HCT116 (cell line): Measurements from ENCODE around the gene ADGRE1. TPM values are rescaled to one million over a fixed set of nuclear protein-coding genes. Genes with fewer than 3 reads are reported as not detected.

Experiments
- ATAC-seq: fragments of 200-7000 bp; cut with Tn5 transposase; 2 replicates; pipeline ENCODE4 v1.9.1; 2020; ENCODE audit warnings: mild to moderate bottlenecking, moderate library complexity
- BruUV-seq: library from RNA; stranded (reverse); fragments of 400-500 nt; replicated peaks from 2 replicates; lab custom pipeline; 2021; lab: Mats Ljungman, UMichigan
- CTCF ChIA-PET: fragments of 300-600 bp; sonication (Branson Sonifier 250); formaldehyde crosslinking; loops from one replicate; lab custom pipeline; 2021; ENCODE audit warnings: antibody characterized with exemption; lab: Charles Lee
- POLR2A ChIA-PET: fragments of 300-600, 350-600 bp; sonication (Branson Sonifier 250); formaldehyde crosslinking; loops from one replicate; lab custom pipeline; 2021; ENCODE audit warnings: antibody characterized with exemption; lab: Charles Lee
- RAD21 ChIA-PET, 2 experiments: fragments of 300-600 bp; sonication (Branson Sonifier 250); formaldehyde crosslinking; loops; one replicate each; lab custom pipeline; 2023; ENCODE audit warnings: low total read pairs in 2 of 2; ENCODE audit not compliant: uncharacterized antibody in 2 of 2, unreplicated experiment in 2 of 2, low non-redundant PET in 1 of 2; lab: Charles Lee
- DNase-seq: peaks from one replicate; pipeline ENCODE4 v3.0.0-alpha.2; 2010; ENCODE audit warnings: low read depth, low spot score
- H2AFZ ChIP-seq: fragments of 200-600 bp; shearing (Covaris generic), sonication (generic); 2 replicates; pipeline ENCODE4 v1.6.1; 2017; ENCODE audit warnings: low read depth, mixed run types, mixed read lengths, antibody characterized with exemption, low read length; ENCODE audit not compliant: poor library complexity, severe bottlenecking
- H3K27ac ChIP-seq: 2 replicates; pipeline ENCODE4 v1.5.1; 2012; ENCODE audit warnings: low read depth, low read length
- H3K27me3 ChIP-seq: fragments of 200-600 bp; sonication (generic); 2 replicates; pipeline ENCODE4 v1.6.1; 2016; ENCODE audit warnings: mixed run types, low read length, mixed read lengths; ENCODE audit not compliant: insufficient read depth
- H3K36me3 ChIP-seq, 2 experiments: fragments of 200-500 bp in 1 of 2; fragments of 200-600 bp in 1 of 2; sonication (Bioruptor generic) in 1 of 2; sonication (generic) in 1 of 2; 2 replicates each; pipeline versions ENCODE4 v1.5.1 to v1.6.1; 2014 to 2016; ENCODE audit warnings: low read length in 2 of 2, inconsistent platforms in 1 of 2, mixed read lengths in 1 of 2, mixed run types in 1 of 2; ENCODE audit not compliant: insufficient read depth in 2 of 2, control insufficient read depth in 1 of 2
- H3K4me1 ChIP-seq, 2 experiments: fragments of 200-600 bp in 1 of 2; sonication (generic) in 1 of 2; 2 replicates each; pipeline versions ENCODE4 v1.5.1 to v1.6.1; 2012 to 2017; ENCODE audit warnings: low read length in 2 of 2, inconsistent platforms in 1 of 2, mild to moderate bottlenecking in 1 of 2, mixed read lengths in 1 of 2, mixed run types in 1 of 2, moderate library complexity in 1 of 2; ENCODE audit not compliant: insufficient read depth in 2 of 2, control insufficient read depth in 1 of 2
- H3K4me2 ChIP-seq: fragments of 200-600 bp; sonication (generic); 2 replicates; pipeline ENCODE4 v1.6.1; 2017; ENCODE audit warnings: mixed run types, low read length, mixed read lengths
- H3K4me3 ChIP-seq, 2 experiments: fragments of 200-600 bp in 1 of 2; sonication (generic) in 1 of 2; replicated peaks in 1 of 2; 2 replicates each; pipeline ENCODE4 v1.5.1; 2011 to 2016; ENCODE audit warnings: low read length in 2 of 2, control low read depth in 1 of 2, low read depth in 1 of 2, mild to moderate bottlenecking in 1 of 2, mixed read lengths in 1 of 2, mixed run types in 1 of 2
- H3K79me2 ChIP-seq: fragments of 200-600 bp; sonication (generic); 2 replicates; pipeline ENCODE4 v1.6.1; 2017; ENCODE audit warnings: mild to moderate bottlenecking, mixed run types, low read length, moderate library complexity, mixed read lengths; ENCODE audit not compliant: insufficient read depth
- H3K9ac ChIP-seq: fragments of 200-600 bp; sonication (generic); 2 replicates; pipeline ENCODE4 v1.6.1; 2016; ENCODE audit warnings: low read length, mixed read lengths
- H3K9me2 ChIP-seq: fragments of 200-600 bp; sonication (generic), shearing (Covaris generic); 2 replicates; pipeline ENCODE4 v1.6.1; 2017; ENCODE audit warnings: mixed run types, mild to moderate bottlenecking, moderate library complexity; ENCODE audit not compliant: insufficient read depth
- H3K9me3 ChIP-seq, 2 experiments: fragments of 200-500 bp in 1 of 2; fragments of 200-600 bp in 1 of 2; sonication (Bioruptor generic) in 1 of 2; sonication (generic) in 1 of 2; 2 replicates each; pipeline ENCODE4 v1.6.1; 2014 to 2017; ENCODE audit warnings: low read length in 2 of 2, mixed read lengths in 2 of 2, inconsistent platforms in 1 of 2, low read depth in 1 of 2, mild to moderate bottlenecking in 1 of 2, mixed run types in 1 of 2, moderate library complexity in 1 of 2; ENCODE audit not compliant: control insufficient read depth in 1 of 2, insufficient read depth in 1 of 2
- H4K20me1 ChIP-seq: fragments of 200-600 bp; sonication (generic), shearing (Covaris generic); 2 replicates; pipeline ENCODE4 v1.6.1; 2017; ENCODE audit warnings: mixed run types, mild to moderate bottlenecking, moderate library complexity; ENCODE audit not compliant: insufficient read depth
- EZH2 ChIP-seq: fragments of 200-600 bp; sonication (generic); IDR thresholded peaks from 2 replicates; pipeline ENCODE4 v1.6.1; 2017; ENCODE audit warnings: antibody characterized with exemption, mixed run types
- FOSL1 ChIP-seq: IDR thresholded peaks from 2 replicates; pipeline ENCODE4 v1.6.1; 2012; ENCODE audit warnings: low read depth
- JUND ChIP-seq: IDR thresholded peaks from 2 replicates; pipeline ENCODE4 v1.6.1; 2012
- RAD21 ChIP-seq: IDR thresholded peaks from 2 replicates; pipeline ENCODE4 v1.6.1; 2012; ENCODE audit warnings: low read depth, mild to moderate bottlenecking
- SP1 ChIP-seq: IDR thresholded peaks from 2 replicates; pipeline ENCODE4 v1.6.1; 2012; ENCODE audit warnings: low read depth
- TCF7L2 ChIP-seq: IDR thresholded peaks from 2 replicates; pipeline ENCODE4 v1.7.0; 2011; ENCODE audit warnings: borderline replicate concordance, inconsistent platforms; ENCODE audit not compliant: insufficient read depth, insufficient read length; ENCODE audit errors: extremely low read depth
- YY1 ChIP-seq: IDR thresholded peaks from 2 replicates; pipeline ENCODE4 v1.6.1; 2011; ENCODE audit warnings: low read length, low read depth, moderate library complexity, mild to moderate bottlenecking; ENCODE audit not compliant: insufficient replicate concordance; ENCODE audit errors: extremely low read depth
- ZFX ChIP-seq: fragments of 450-650 bp; IDR thresholded peaks from 2 replicates; pipeline ENCODE4 v1.6.1; 2017
- intact Hi-C: fragments of 100-400 bp; cut with micrococcal nuclease; formaldehyde crosslinking; loops from 2 replicates; pipeline ENCODE4 v1.10.0; 2022
- total RNA-seq: library from RNA; stranded (reverse); gene quantifications from one replicate; pipeline ENCODE4 v1.2.1, GENCODE V29; 2021; ENCODE audit not compliant: unreplicated experiment
- TF ChIP-seq, protein P1 (sequence below): IDR thresholded peaks from 2 replicates; pipeline ENCODE4 v1.6.1; 2012
- TF ChIP-seq, protein P2 (sequence below): IDR thresholded peaks from 2 replicates; pipeline ENCODE4 v1.6.1; 2012; ENCODE audit warnings: low read depth

Gene ADGRE1
- total RNA-seq, 1 experiment from 2014 or later = not detected

DNA sequence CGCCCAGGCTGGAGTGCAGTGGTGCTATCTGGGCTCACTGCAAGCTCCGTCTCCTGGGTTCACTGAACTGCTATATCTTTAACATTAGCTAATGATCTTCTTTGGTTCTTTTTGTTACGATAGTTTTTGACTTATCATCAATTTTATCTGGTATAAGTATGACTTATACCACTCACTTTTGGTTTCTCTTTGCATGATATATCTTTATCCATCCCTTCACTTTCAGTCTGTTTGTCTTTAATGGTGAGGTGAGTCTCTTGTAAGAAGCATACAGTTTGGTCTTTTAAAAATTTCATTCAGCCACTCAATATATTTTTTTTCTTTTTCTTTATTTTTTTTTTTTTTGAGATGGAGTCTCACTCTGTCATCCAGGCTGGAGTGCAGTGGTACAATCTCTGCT lies 58.4 kb downstream of the ADGRE1 start (continued):
- TF ChIP-seq, protein P1, sequence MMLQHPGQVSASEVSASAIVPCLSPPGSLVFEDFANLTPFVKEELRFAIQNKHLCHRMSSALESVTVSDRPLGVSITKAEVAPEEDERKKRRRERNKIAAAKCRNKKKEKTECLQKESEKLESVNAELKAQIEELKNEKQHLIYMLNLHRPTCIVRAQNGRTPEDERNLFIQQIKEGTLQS = no peak
- TF ChIP-seq YY1 = no peak
- no peak for TF ChIP-seq TCF7L2
- no peak for TF ChIP-seq SP1
- TF ChIP-seq, protein P2, sequence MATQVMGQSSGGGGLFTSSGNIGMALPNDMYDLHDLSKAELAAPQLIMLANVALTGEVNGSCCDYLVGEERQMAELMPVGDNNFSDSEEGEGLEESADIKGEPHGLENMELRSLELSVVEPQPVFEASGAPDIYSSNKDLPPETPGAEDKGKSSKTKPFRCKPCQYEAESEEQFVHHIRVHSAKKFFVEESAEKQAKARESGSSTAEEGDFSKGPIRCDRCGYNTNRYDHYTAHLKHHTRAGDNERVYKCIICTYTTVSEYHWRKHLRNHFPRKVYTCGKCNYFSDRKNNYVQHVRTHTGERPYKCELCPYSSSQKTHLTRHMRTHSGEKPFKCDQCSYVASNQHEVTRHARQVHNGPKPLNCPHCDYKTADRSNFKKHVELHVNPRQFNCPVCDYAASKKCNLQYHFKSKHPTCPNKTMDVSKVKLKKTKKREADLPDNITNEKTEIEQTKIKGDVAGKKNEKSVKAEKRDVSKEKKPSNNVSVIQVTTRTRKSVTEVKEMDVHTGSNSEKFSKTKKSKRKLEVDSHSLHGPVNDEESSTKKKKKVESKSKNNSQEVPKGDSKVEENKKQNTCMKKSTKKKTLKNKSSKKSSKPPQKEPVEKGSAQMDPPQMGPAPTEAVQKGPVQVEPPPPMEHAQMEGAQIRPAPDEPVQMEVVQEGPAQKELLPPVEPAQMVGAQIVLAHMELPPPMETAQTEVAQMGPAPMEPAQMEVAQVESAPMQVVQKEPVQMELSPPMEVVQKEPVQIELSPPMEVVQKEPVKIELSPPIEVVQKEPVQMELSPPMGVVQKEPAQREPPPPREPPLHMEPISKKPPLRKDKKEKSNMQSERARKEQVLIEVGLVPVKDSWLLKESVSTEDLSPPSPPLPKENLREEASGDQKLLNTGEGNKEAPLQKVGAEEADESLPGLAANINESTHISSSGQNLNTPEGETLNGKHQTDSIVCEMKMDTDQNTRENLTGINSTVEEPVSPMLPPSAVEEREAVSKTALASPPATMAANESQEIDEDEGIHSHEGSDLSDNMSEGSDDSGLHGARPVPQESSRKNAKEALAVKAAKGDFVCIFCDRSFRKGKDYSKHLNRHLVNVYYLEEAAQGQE = no peak
- no peak for TF ChIP-seq JUND
- TF ChIP-seq ZFX = no peak
- no peak for TF ChIP-seq EZH2

DNA sequence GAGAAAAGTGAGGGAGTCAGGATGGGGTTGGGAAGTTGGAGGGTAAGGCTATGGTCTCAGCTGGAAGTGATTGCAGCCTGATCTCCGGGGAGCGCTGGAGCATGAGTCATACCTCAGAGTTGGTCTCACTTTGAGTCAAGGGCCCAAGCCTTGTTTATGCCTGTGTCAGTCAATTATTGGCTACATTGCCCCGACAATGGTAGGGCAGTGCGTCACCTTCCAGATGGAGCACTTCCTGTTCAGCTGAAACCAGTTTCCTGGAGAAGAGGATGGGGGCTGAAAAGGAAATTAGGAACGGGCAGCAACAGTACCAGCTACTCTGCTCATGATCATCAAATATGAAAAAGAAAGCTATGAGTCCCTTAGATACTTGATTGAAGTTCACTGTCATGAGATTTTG lies 60.4 kb downstream of the ADGRE1 start:
- Histone ChIP-seq H3K27ac (no peak overlapping the region), H3K79me2 (no peaks in the 10 kb centered on the region), H3K9me2 (no peaks in the 10 kb centered on the region), H3K9ac (no peak overlapping the region), H3K9me3 (no peaks in the 10 kb centered on the region), H3K36me3 (no peaks in the 10 kb centered on the region), H2AFZ (peak overlapping the region; percentile 84), H4K20me1 (no peaks in the 10 kb centered on the region), H3K4me3 (no peak overlapping the region), H3K4me2 (peak overlapping the region; percentile 35), H3K4me1 (peaks cover 0 to 7% of the 10 kb centered on the region in 2 experiments; a peak in 2 of 4 replicates), H3K27me3 (no peaks in the 10 kb centered on the region)
- intact Hi-C loops = loop anchor here (10.0 kb wide), 1 partner anchor 397 kb away; the partner anchor contains the start of gene ARHGEF18
- POLR2A ChIA-PET = no interaction called here
- peak; percentile 70 for ATAC-seq
- CTCF ChIA-PET = interaction anchor here (2.5 kb wide), 1 partner anchor 17 kb away, joined by 10 read pairs; no protein-coding TSS in a partner anchor
- 0 out of 2 replicates have a peak, but pooled peaks have one; percentile 21 for TF ChIP-seq FOSL1
- TF ChIP-seq JUND = peak; percentile 33; the same call in 1 of the 2 replicates
- no peak for TF ChIP-seq RAD21
- peak; percentile 23 for DNase-seq
- BruUV-seq = no TSS peak
- RAD21 ChIA-PET = interaction anchor here in 1 of 2 experiments (0.6 kb wide), 1 partner anchor 139 kb away, joined by 3 read pairs; no protein-coding TSS in a partner anchor
